ENCODE results near the gene GJA8.
"Not testable (repeated sequence)": the region's sequence is repeated elsewhere in the genome, so short reads cannot be mapped to it uniquely, and the experiment has no call there.

DNA sequence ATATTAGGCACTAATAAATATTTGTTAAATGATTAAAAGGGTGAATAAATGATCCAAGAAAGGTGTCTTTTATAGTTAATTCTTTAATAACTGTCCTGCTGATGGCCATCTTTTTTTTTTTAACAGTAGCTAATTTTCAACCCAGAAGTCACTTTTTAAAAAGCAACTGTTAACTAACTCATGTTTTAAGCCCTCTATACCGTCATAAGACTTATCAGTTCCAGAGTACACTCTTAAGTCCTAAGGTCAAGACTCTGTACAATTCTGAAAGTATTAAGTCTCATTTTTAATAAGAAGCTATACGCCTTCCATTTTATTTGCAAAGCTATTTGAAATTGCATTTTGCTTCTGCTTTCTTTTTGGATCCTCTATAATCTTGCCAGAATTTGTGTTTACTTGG lies 28.5 kb downstream of the GJA8 start:
- TF ChIP-seq, protein P1, sequence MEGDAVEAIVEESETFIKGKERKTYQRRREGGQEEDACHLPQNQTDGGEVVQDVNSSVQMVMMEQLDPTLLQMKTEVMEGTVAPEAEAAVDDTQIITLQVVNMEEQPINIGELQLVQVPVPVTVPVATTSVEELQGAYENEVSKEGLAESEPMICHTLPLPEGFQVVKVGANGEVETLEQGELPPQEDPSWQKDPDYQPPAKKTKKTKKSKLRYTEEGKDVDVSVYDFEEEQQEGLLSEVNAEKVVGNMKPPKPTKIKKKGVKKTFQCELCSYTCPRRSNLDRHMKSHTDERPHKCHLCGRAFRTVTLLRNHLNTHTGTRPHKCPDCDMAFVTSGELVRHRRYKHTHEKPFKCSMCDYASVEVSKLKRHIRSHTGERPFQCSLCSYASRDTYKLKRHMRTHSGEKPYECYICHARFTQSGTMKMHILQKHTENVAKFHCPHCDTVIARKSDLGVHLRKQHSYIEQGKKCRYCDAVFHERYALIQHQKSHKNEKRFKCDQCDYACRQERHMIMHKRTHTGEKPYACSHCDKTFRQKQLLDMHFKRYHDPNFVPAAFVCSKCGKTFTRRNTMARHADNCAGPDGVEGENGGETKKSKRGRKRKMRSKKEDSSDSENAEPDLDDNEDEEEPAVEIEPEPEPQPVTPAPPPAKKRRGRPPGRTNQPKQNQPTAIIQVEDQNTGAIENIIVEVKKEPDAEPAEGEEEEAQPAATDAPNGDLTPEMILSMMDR (IDR thresholded peaks at IDR 0.05; ENCODE audit: poor library complexity): not testable (repeated sequence)
- not testable (repeated sequence) for TF ChIP-seq EZH2phosphoT487 (IDR thresholded peaks at IDR 0.05; ENCODE audit: low read depth, severe bottlenecking, unreplicated experiment); EZH2 (IDR thresholded peaks at IDR 0.05; ENCODE audit: borderline replicate concordance)
